GM21390 (cell line): ENCODE results near the gene ERRFI1.
"Not testable (repeated sequence)": the region's sequence is repeated elsewhere in the genome, so short reads cannot be mapped to it uniquely, and the experiment has no call there.

Source experiments
- ATAC-seq: cut with Tn5 transposase; IDR thresholded peaks from one replicate; pipeline ENCODE4 v1.9.1; 2021; ENCODE audit not compliant: unreplicated experiment

The ERRFI1 gene

GRCh38 chr1:8026153-8026975 is at the start of gene ERRFI1:
TSS of gene ERRFI1 (minus strand) at chr1:8026309. CDS start at chr1:8015619, 10,690 bp downstream.
- peak; percentile 83 for ATAC-seq

- no peak for ATAC-seq
These were observed 49.5 kb upstream of the ERRFI1 start for GRCh38 chr1:8075511-8076051.

GRCh38 chr1:8073112-8073855 is 47.2 kb upstream of the ERRFI1 start:
- ATAC-seq, result no peak

- no peak for ATAC-seq
These were observed 44.3 kb upstream of the ERRFI1 start for GRCh38 chr1:8070381-8070811.

GRCh38 chr1:8069614-8070320 is 43.7 kb upstream of the ERRFI1 start:
- ATAC-seq, result not testable (repeated sequence)

GRCh38 chr1:8065369-8065768 is 39.3 kb upstream of the ERRFI1 start:
- no peak for ATAC-seq

- no peak for ATAC-seq
These were observed 37.4 kb upstream of the ERRFI1 start for GRCh38 chr1:8063298-8064036.

GRCh38 chr1:8062861-8063260 is 36.8 kb upstream of the ERRFI1 start:
- ATAC-seq, result no peak

- no peak for ATAC-seq
These were observed 35.7 kb upstream of the ERRFI1 start for GRCh38 chr1:8061673-8062386.

- ATAC-seq, result no peak
These were observed 35.1 kb upstream of the ERRFI1 start for GRCh38 chr1:8061210-8061609.

- no peak for ATAC-seq
These were observed 33.1 kb upstream of the ERRFI1 start for GRCh38 chr1:8059161-8059622.

- ATAC-seq, result not testable (repeated sequence)
These were observed 31.7 kb upstream of the ERRFI1 start for GRCh38 chr1:8057779-8058178.

GRCh38 chr1:8055973-8056372 is 29.9 kb upstream of the ERRFI1 start:
- no peak for ATAC-seq

GRCh38 chr1:8053878-8054567 is 27.9 kb upstream of the ERRFI1 start:
- no peak for ATAC-seq

- no peak for ATAC-seq
These were observed 25.5 kb upstream of the ERRFI1 start for GRCh38 chr1:8051650-8052049.

- ATAC-seq, result not testable (repeated sequence)
These were observed 23.1 kb upstream of the ERRFI1 start for GRCh38 chr1:8049229-8049628.

GRCh38 chr1:8047686-8048445 is 21.8 kb upstream of the ERRFI1 start:
- no peak for ATAC-seq

- ATAC-seq, result no peak
These were observed 21.0 kb upstream of the ERRFI1 start for GRCh38 chr1:8047112-8047511.
